ENCODE results near the gene NAALADL2.

NAALADL2 gene

GRCh38 chr3:175381685-175382084 lies 522.6 kb downstream of the NAALADL2 start:
- TF ChIP-seq CTCF (IDR thresholded peaks at IDR 0.05; ENCODE audit: extremely low read depth, insufficient read depth, missing control alignments), result no peak
- DNase-seq (ENCODE audit: low spot score), result no peak
- in situ Hi-C loops (cut with MboI; ENCODE audit: low pct_unique_long_range_greater_than_20kb, low sequenced_read_pairs, unreplicated experiment), result no loop called here

- no peak for TF ChIP-seq CTCF (IDR thresholded peaks at IDR 0.05; ENCODE audit: extremely low read depth, insufficient read depth, missing control alignments)
- DNase-seq (ENCODE audit: low spot score), result no peak
Observed at GRCh38 chr3:175383371-175383770, 524.2 kb downstream of the NAALADL2 start.

GRCh38 chr3:175383813-175384212 lies 524.7 kb downstream of the NAALADL2 start:
- in situ Hi-C loops (cut with MboI; ENCODE audit: low pct_unique_long_range_greater_than_20kb, low sequenced_read_pairs, unreplicated experiment), result no loop called here
- no peak for TF ChIP-seq CTCF (IDR thresholded peaks at IDR 0.05; ENCODE audit: extremely low read depth, insufficient read depth, missing control alignments)
- no peak for DNase-seq (ENCODE audit: low spot score)

More at GRCh38 chr3:175383371-175383770, 524.2 kb downstream of the NAALADL2 start:
- in situ Hi-C loops (cut with MboI; ENCODE audit: low pct_unique_long_range_greater_than_20kb, low sequenced_read_pairs, unreplicated experiment), result no loop called here

- no peak for DNase-seq (ENCODE audit: low spot score)
- TF ChIP-seq CTCF (IDR thresholded peaks at IDR 0.05; ENCODE audit: extremely low read depth, insufficient read depth, missing control alignments), result no peak
- in situ Hi-C loops (cut with MboI; ENCODE audit: low pct_unique_long_range_greater_than_20kb, low sequenced_read_pairs, unreplicated experiment), result no loop called here
Observed at GRCh38 chr3:175384569-175384968, 525.4 kb downstream of the NAALADL2 start.

- no peak for TF ChIP-seq CTCF (IDR thresholded peaks at IDR 0.05; ENCODE audit: extremely low read depth, insufficient read depth, missing control alignments)
- in situ Hi-C loops (cut with MboI; ENCODE audit: low pct_unique_long_range_greater_than_20kb, low sequenced_read_pairs, unreplicated experiment), result no loop called here
- no peak for DNase-seq (ENCODE audit: low spot score)
Observed at GRCh38 chr3:175386630-175387029, 527.5 kb downstream of the NAALADL2 start.

GRCh38 chr3:175389560-175389959 lies 530.4 kb downstream of the NAALADL2 start:
- no peak for DNase-seq (ENCODE audit: low spot score)
- in situ Hi-C loops (cut with MboI; ENCODE audit: low pct_unique_long_range_greater_than_20kb, low sequenced_read_pairs, unreplicated experiment), result no loop called here
- TF ChIP-seq CTCF (IDR thresholded peaks at IDR 0.05; ENCODE audit: extremely low read depth, insufficient read depth, missing control alignments), result no peak

- in situ Hi-C loops (cut with MboI; ENCODE audit: low pct_unique_long_range_greater_than_20kb, low sequenced_read_pairs, unreplicated experiment), result no loop called here
- no peak for TF ChIP-seq CTCF (IDR thresholded peaks at IDR 0.05; ENCODE audit: extremely low read depth, insufficient read depth, missing control alignments)
- DNase-seq (ENCODE audit: low spot score), result no peak
Observed at GRCh38 chr3:175391601-175392000, 532.5 kb downstream of the NAALADL2 start.

All from GM13977 (cell line).